Right lobe of liver (tissue), 6 donors: ENCODE measurements around the gene CAPN13. TPM values are rescaled to one million over a fixed set of nuclear protein-coding genes. Genes with fewer than 3 reads are reported as not detected.

Source experiments
- ATAC-seq, 4 donors: fragments of 200-7000 bp; cut with Tn5 transposase; one replicate each; pipeline ENCODE4 v1.9.1; 2020; ENCODE audit warnings: mild to moderate bottlenecking in 4 of 4, moderate library complexity in 4 of 4
- DNase-seq, 3 donors: peaks; one replicate each; pipeline ENCODE4 v3.0.0-alpha.2; 2020
- H3K27ac ChIP-seq, 3 donors: fragments of 200-600 bp; one replicate each; pipeline ENCODE4 v1.8.0; 2022
- H3K27me3 ChIP-seq, 2 donors: fragments of 200-600 bp; one replicate each; pipeline ENCODE4 v1.8.0; 2022
- H3K36me3 ChIP-seq, 4 donors: fragments of 200-600 bp; sonication (generic) in 1 of 4; one replicate each; pipeline versions ENCODE4 v1.5.1 to v1.8.0; 2017 to 2022; ENCODE audit warnings: control low read depth in 1 of 4
- H3K4me1 ChIP-seq, 4 donors: fragments of 200-600 bp; sonication (generic) in 1 of 4; one replicate each; pipeline versions ENCODE4 v1.5.1 to v1.8.0; 2017 to 2022; ENCODE audit warnings: control low read depth in 1 of 4
- H3K4me3 ChIP-seq, 3 donors: fragments of 200-600 bp; one replicate each; pipeline ENCODE4 v1.8.0; 2022
- H3K9me3 ChIP-seq, 4 donors: fragments of 200-600 bp; sonication (generic) in 1 of 4; one replicate each; pipeline versions ENCODE4 v1.5.1 to v1.8.0; 2017 to 2022; ENCODE audit warnings: control low read depth in 1 of 4
- CTCF ChIP-seq, 4 donors: fragments of 200-600 bp in 3 of 4; fragments of 450-650 bp in 1 of 4; IDR thresholded peaks; one replicate each; pipeline versions ENCODE4 v1.5.1 to v1.8.0; 2016 to 2022; ENCODE audit warnings: antibody characterized with exemption in 4 of 4, mild to moderate bottlenecking in 2 of 4
- POLR2A ChIP-seq: fragments of 450-650 bp; IDR thresholded peaks from one replicate; pipeline ENCODE4 v1.6.1; 2017; ENCODE audit warnings: antibody characterized with exemption, mild to moderate bottlenecking
- WGBS: methylation state at CpG from one replicate; pipeline ENCODE4 v1.1.6; 2018; ENCODE audit warnings: low coverage, low lambda C conversion rate; ENCODE audit not compliant: insufficient coverage; ENCODE audit errors: missing lambda C conversion rate; 5-methylcytosine and 5-hydroxymethylcytosine counted together
- intact Hi-C, 2 donors: fragments of 100-400 bp; cut with DNase I; formaldehyde crosslinking; loops; one replicate each; pipeline versions ENCODE4 v1.11.2 to v1.14.1; 2022
- total RNA-seq, 6 experiments: library from RNA; depleted of rRNA in 2 of 6; stranded (reverse); fragments of >200 nt in 2 of 6; fragmentation: NEBNext Ultra II Directional in 3 of 6; extraction: Animal tissue kit (Norgen Biotek cat#: 25700) in 3 of 6; gene quantifications; one replicate each; pipeline versions ENCODE4 v1.1.0 to v1.2.4, GENCODE V29; 2016 to 2023
- donor health status: DM: no; HTN: yes; CAD: no.
- donor health status: DM: no; HTN: no; CAD: no.
- donor health status: DM: no; HTN: no; CAD: no.
- donor health status: DM: no; HTN: yes; CAD: no.
- donor health status: DM: no; HTN: yes; CAD: no.

The CAPN13 gene
- total RNA-seq, 6 experiments from 2014 or later, result 0.09 to 3.8 (median 1.00) TPM; not detected in 2

GRCh38 chr2:30756971-30757370 lies 50.3 kb downstream of the CAPN13 start:
- 46% methylated on average over 3 of the region's 9 CpGs for WGBS
- ATAC-seq, result peak in 1 of 4 donors; percentile 23
- Histone ChIP-seq H3K9me3 (no peaks in the 10 kb centered on the region), H3K36me3 (no peaks in the 10 kb centered on the region), H3K27me3 (no peaks in the 10 kb centered on the region), H3K27ac (no peak overlapping the region), H3K4me1 (no peaks in the 10 kb centered on the region), H3K4me3 (no peak overlapping the region)
- no peak for TF ChIP-seq POLR2A
- intact Hi-C loops, result no loop called here
- peak in 1 of 3 donors; percentile 15 for DNase-seq

GRCh38 chr2:30756051-30756719 lies 51.1 kb downstream of the CAPN13 start:
- 37% methylated on average over 9 of the region's 9 CpGs for WGBS
- ATAC-seq, result peak; percentile 46 to 68 (median 62)

GRCh38 chr2:30753630-30754029 lies 53.6 kb downstream of the CAPN13 start:
- H3K9me3 ChIP-seq, result no peaks in the 10 kb centered on the region
- DNase-seq, result no peak
- no peak overlapping the region for H3K27ac ChIP-seq
- no peak for ATAC-seq
- no peaks in the 10 kb centered on the region for H3K4me1 ChIP-seq
- no peaks in the 10 kb centered on the region for H3K27me3 ChIP-seq
- 69% methylated on average over 6 of the region's 6 CpGs for WGBS
- TF ChIP-seq POLR2A (no peak), CTCF (IDR thresholded peaks at IDR 0.05) (no peak)
- no peaks in the 10 kb centered on the region for H3K36me3 ChIP-seq
- H3K4me3 ChIP-seq, result no peak overlapping the region
- intact Hi-C loops, result no loop called here

More at GRCh38 chr2:30756051-30756719, 51.1 kb downstream of the CAPN13 start:
- Histone ChIP-seq H3K4me1 (no peaks in the 10 kb centered on the region), H3K9me3 (no peaks in the 10 kb centered on the region), H3K27ac (no peak overlapping the region), H3K36me3 (no peaks in the 10 kb centered on the region), H3K4me3 (no peak overlapping the region), H3K27me3 (no peaks in the 10 kb centered on the region)
- intact Hi-C loops, result no loop called here
- peak in 1 of 3 donors; percentile 23 for DNase-seq
- no peak for TF ChIP-seq POLR2A
- no peak for TF ChIP-seq CTCF (IDR thresholded peaks at IDR 0.05)

GRCh38 chr2:30752811-30753210 lies 54.4 kb downstream of the CAPN13 start:
- TF ChIP-seq POLR2A, result no peak
- no peaks in the 10 kb centered on the region for H3K27me3 ChIP-seq
- no peak for ATAC-seq
- no peaks in the 10 kb centered on the region for H3K36me3 ChIP-seq
- H3K9me3 ChIP-seq, result no peaks in the 10 kb centered on the region
- no peak overlapping the region for H3K27ac ChIP-seq
- no peaks in the 10 kb centered on the region for H3K4me1 ChIP-seq
- 40% methylated on average over 2 of the region's 6 CpGs for WGBS
- no peak overlapping the region for H3K4me3 ChIP-seq
- DNase-seq, result no peak
- intact Hi-C loops, result no loop called here

- intact Hi-C loops, result no loop called here
- Histone ChIP-seq H3K4me3 (no peak overlapping the region), H3K9me3 (no peaks in the 10 kb centered on the region), H3K36me3 (no peaks in the 10 kb centered on the region), H3K4me1 (no peaks in the 10 kb centered on the region), H3K27ac (no peak overlapping the region), H3K27me3 (no peaks in the 10 kb centered on the region)
- no peak for DNase-seq
- TF ChIP-seq POLR2A, result no peak
- TF ChIP-seq CTCF (IDR thresholded peaks at IDR 0.05), result no peak
- 44% methylated on average over 3 of the region's 3 CpGs for WGBS
- ATAC-seq, result no peak
These were observed 60.0 kb downstream of the CAPN13 start for GRCh38 chr2:30747206-30747605.
